SK-N-SH (cell line): Measurements from ENCODE around the gene CHCHD3. TPM values are rescaled to one million over a fixed set of nuclear protein-coding genes. Genes with fewer than 3 reads are reported as not detected.
"Not testable (repeated sequence)": the region's sequence is repeated elsewhere in the genome, so short reads cannot be mapped to it uniquely, and the experiment has no call there.

Source experiments
- CTCF ChIA-PET: fragments of 300-600, 350-600 bp; formaldehyde crosslinking; extraction: SDS; loops from one replicate; lab custom pipeline; 2021; lab: Yijun Ruan, JAX
- POLR2A ChIA-PET: fragments of 350-600 bp; sonication (Branson Sonifier 250); formaldehyde crosslinking; extraction: SDS; loops from one replicate; lab custom pipeline; 2020; ENCODE audit warnings: antibody characterized with exemption, inconsistent platforms; lab: Yijun Ruan, JAX
- DNase-seq: peaks from one replicate; pipeline ENCODE4 v3.0.0; 2012
- H2AFZ ChIP-seq: fragments of 200-600 bp; sonication (generic); 2 replicates; pipeline ENCODE4 v1.8.1; 2016; ENCODE audit warnings: antibody characterized with exemption, mild to moderate bottlenecking, low read depth
- H3F3A ChIP-seq: fragments of 200-600 bp; sonication (generic); replicated peaks from 2 replicates; pipeline ENCODE3; 2016; ENCODE audit warnings: antibody characterized with exemption, mild to moderate bottlenecking; ENCODE audit not compliant: insufficient read depth
- H3K27ac ChIP-seq, 2 experiments: fragments of 200-500 bp in 1 of 2; fragments of 200-600 bp in 1 of 2; sonication (Bioruptor generic) in 1 of 2; sonication (generic), shearing (Covaris generic) in 1 of 2; 2 replicates each; pipeline versions ENCODE4 v1.5.1 to v1.6.1; 2014 to 2016; ENCODE audit warnings: low read depth in 2 of 2, inconsistent platforms in 1 of 2, low read length in 1 of 2, mild to moderate bottlenecking in 1 of 2, mixed read lengths in 1 of 2
- H3K27me3 ChIP-seq: fragments of 200-600 bp; sonication (generic), shearing (Covaris generic); 2 replicates; pipeline ENCODE4 v1.6.1; 2016; ENCODE audit warnings: mixed run types; ENCODE audit not compliant: insufficient read depth
- H3K36me3 ChIP-seq, 2 experiments: fragments of 200-500 bp in 1 of 2; fragments of 200-600 bp in 1 of 2; sonication (Bioruptor generic) in 1 of 2; sonication (generic) in 1 of 2; replicated peaks in 1 of 2; 2 replicates each; pipeline versions ENCODE3 to v1.5.1; 2014 to 2016; ENCODE audit warnings: low read length in 1 of 2, mild to moderate bottlenecking in 1 of 2; ENCODE audit not compliant: insufficient read depth in 2 of 2, control insufficient read depth in 1 of 2
- H3K4me1 ChIP-seq, 2 experiments: fragments of 200-500 bp in 1 of 2; fragments of 200-600 bp in 1 of 2; sonication (Bioruptor generic) in 1 of 2; sonication (generic), shearing (Covaris generic) in 1 of 2; 2 replicates each; pipeline versions ENCODE4 v1.5.1 to v1.6.1; 2014 to 2016; ENCODE audit warnings: low read depth in 1 of 2, low read length in 1 of 2, mixed run types in 1 of 2; ENCODE audit not compliant: insufficient read depth in 2 of 2, control insufficient read depth in 1 of 2
- H3K4me2 ChIP-seq: fragments of 200-600 bp; sonication (generic), shearing (Covaris generic); 2 replicates; pipeline ENCODE4 v1.6.1; 2017; ENCODE audit warnings: mixed run types
- H3K4me3 ChIP-seq, 2 experiments: fragments of 200-500 bp in 1 of 2; fragments of 200-600 bp in 1 of 2; sonication (Bioruptor generic) in 1 of 2; sonication (generic), shearing (Covaris generic) in 1 of 2; 2 replicates each; pipeline versions ENCODE4 v1.5.1 to v1.8.1; 2014 to 2016; ENCODE audit warnings: low read depth in 2 of 2, inconsistent platforms in 1 of 2, low read length in 1 of 2, mild to moderate bottlenecking in 1 of 2, mixed read lengths in 1 of 2, moderate library complexity in 1 of 2
- H3K79me2 ChIP-seq: fragments of 200-600 bp; sonication (generic); 2 replicates; pipeline ENCODE4 v1.8.1; 2017; ENCODE audit warnings: mild to moderate bottlenecking; ENCODE audit not compliant: insufficient read depth
- H3K9ac ChIP-seq: fragments of 200-600 bp; sonication (generic); 2 replicates; pipeline ENCODE4 v1.6.1; 2017; ENCODE audit warnings: mixed run types
- H3K9me2 ChIP-seq: fragments of 200-600 bp; sonication (generic); 2 replicates; pipeline ENCODE4 v1.6.1; 2017; ENCODE audit warnings: mixed run types
- H3K9me3 ChIP-seq: fragments of 200-600 bp; sonication (generic); 2 replicates; pipeline ENCODE4 v1.6.1; 2017; ENCODE audit warnings: mixed run types, mild to moderate bottlenecking, moderate library complexity
- H4K20me1 ChIP-seq: fragments of 200-600 bp; sonication (generic); 2 replicates; pipeline ENCODE4 v1.6.1; 2017; ENCODE audit warnings: mild to moderate bottlenecking, mixed run types; ENCODE audit not compliant: insufficient read depth
- EP300 ChIP-seq, 2 experiments: IDR thresholded peaks; 2 replicates each; pipeline versions ENCODE4 v1.4.0 to v1.6.1; 2012; ENCODE audit warnings: borderline replicate concordance in 1 of 2, low read depth in 1 of 2, low read length in 1 of 2
- EZH2phosphoT487 ChIP-seq: fragments of 200-600 bp; sonication (generic); IDR thresholded peaks from 2 replicates; pipeline ENCODE4 v1.6.1; 2017; ENCODE audit warnings: low read depth, mixed run types, mild to moderate bottlenecking, antibody characterized with exemption, moderate library complexity, borderline replicate concordance
- FOSL2 ChIP-seq: IDR thresholded peaks from 2 replicates; pipeline ENCODE4 v1.4.0; 2012; ENCODE audit warnings: low read depth, mild to moderate bottlenecking, moderate library complexity, borderline replicate concordance
- GATA2 ChIP-seq: sonication (generic); formaldehyde crosslinking; IDR thresholded peaks from 2 replicates; pipeline ENCODE4 v1.5.0; 2020; ENCODE audit warnings: mild to moderate bottlenecking, missing genetic modification reagents
- JUND ChIP-seq: IDR thresholded peaks from 2 replicates; pipeline ENCODE4 v1.4.0; 2012
- POLR2AphosphoS5 ChIP-seq: IDR thresholded peaks from 2 replicates; pipeline ENCODE4 v1.6.1; 2012; ENCODE audit warnings: low read depth, low read length
- RAD21 ChIP-seq: IDR thresholded peaks from 2 replicates; pipeline ENCODE4 v1.6.1; 2012; ENCODE audit warnings: mild to moderate bottlenecking, low read length
- RXRA ChIP-seq: IDR thresholded peaks from 2 replicates; pipeline ENCODE4 v1.4.0; 2012; ENCODE audit warnings: low read depth, mild to moderate bottlenecking, borderline replicate concordance
- TCF12 ChIP-seq: IDR thresholded peaks from 2 replicates; pipeline ENCODE4 v1.4.0; 2012
- TEAD4 ChIP-seq: IDR thresholded peaks from 2 replicates; pipeline ENCODE4 v1.4.0; 2012; ENCODE audit warnings: mild to moderate bottlenecking, borderline replicate concordance; ENCODE audit not compliant: insufficient read depth
- YY1 ChIP-seq: IDR thresholded peaks from 2 replicates; pipeline ENCODE4 v1.4.0; 2012; ENCODE audit warnings: low read depth, mild to moderate bottlenecking
- WGBS: methylation state at CpG from one replicate; pipeline ENCODE4 v1.1.6; 2017; ENCODE audit warnings: low lambda C conversion rate; 5-methylcytosine and 5-hydroxymethylcytosine counted together
- polyA plus RNA-seq, 3 experiments: library from polyadenylated mRNA; depleted of rRNA; stranded (reverse); fragments of >200 nt; gene quantifications; 2 replicates each; pipeline ENCODE4 v1.2.3, GENCODE V29; 2012
- TF ChIP-seq, protein P1 (sequence below): fragments of 200-600 bp; sonication (generic); IDR thresholded peaks from 2 replicates; pipeline ENCODE4 v1.6.1; 2017; ENCODE audit warnings: antibody characterized with exemption, mild to moderate bottlenecking, moderate library complexity
- TF ChIP-seq, protein P2 (sequence below): fragments of 150-350 bp; IDR thresholded peaks from 2 replicates; pipeline ENCODE4 v1.6.1; 2017; ENCODE audit warnings: antibody characterized with exemption, low read length, low read depth, borderline replicate concordance

The CHCHD3 gene
- polyA plus RNA-seq, 1 of the 3 experiments (the other 2 are of a cell fraction) = 97.1 TPM

DNA sequence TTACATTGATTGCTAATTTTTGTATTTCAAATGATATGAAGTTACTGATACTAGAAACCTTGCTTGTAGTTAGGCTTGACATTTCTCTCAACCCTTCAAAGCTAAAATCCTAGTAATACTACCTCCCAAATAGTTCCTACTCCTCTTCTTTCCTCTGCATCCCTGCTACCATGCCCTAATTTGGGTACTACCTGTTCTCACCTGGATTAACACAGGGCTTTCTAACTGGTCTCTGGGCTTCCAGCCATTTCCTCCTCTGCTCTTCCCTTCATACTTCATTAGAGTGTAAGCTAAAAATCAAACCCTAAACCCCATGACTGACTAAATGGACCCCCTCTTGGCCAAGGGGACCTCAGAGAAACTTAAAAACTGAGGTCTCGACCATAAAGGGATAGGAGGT, 112.4 kb downstream of the CHCHD3 start:
- WGBS = 95% methylated on average over 1 of the region's 1 CpG
- no peaks in the 10 kb centered on the region for H3K27me3 ChIP-seq
- H4K20me1 ChIP-seq = 0 out of 2 replicates have a peak, but pooled peaks cover 5% of the 10 kb centered on the region
- H3K9me3 ChIP-seq = no peaks in the 10 kb centered on the region
- H3K79me2 ChIP-seq = peaks cover 37% of the 10 kb centered on the region; the same call in 1 of the 2 replicates
- no peak overlapping the region for H2AFZ ChIP-seq
- no peak overlapping the region for H3K4me3 ChIP-seq
- H3K9me2 ChIP-seq = no peaks in the 10 kb centered on the region
- H3K9ac ChIP-seq = no peak overlapping the region
- POLR2A ChIA-PET = no interaction called here
- peaks cover 4% of the 10 kb centered on the region for H3F3A ChIP-seq
- H3K36me3 ChIP-seq = peaks cover 19 to 32% of the 10 kb centered on the region in 2 experiments
- H3K4me2 ChIP-seq = no peak overlapping the region
- H3K4me1 ChIP-seq = peaks cover 7 to 16% of the 10 kb centered on the region in 2 experiments; a peak in 2 of 4 replicates
- DNase-seq = no peak
- no peak overlapping the region for H3K27ac ChIP-seq
- CTCF ChIA-PET = no interaction called here
- TF ChIP-seq RAD21 (no peak), YY1 (no peak), RXRA (no peak), POLR2AphosphoS5 (no peak)
- TF ChIP-seq, protein P1, sequence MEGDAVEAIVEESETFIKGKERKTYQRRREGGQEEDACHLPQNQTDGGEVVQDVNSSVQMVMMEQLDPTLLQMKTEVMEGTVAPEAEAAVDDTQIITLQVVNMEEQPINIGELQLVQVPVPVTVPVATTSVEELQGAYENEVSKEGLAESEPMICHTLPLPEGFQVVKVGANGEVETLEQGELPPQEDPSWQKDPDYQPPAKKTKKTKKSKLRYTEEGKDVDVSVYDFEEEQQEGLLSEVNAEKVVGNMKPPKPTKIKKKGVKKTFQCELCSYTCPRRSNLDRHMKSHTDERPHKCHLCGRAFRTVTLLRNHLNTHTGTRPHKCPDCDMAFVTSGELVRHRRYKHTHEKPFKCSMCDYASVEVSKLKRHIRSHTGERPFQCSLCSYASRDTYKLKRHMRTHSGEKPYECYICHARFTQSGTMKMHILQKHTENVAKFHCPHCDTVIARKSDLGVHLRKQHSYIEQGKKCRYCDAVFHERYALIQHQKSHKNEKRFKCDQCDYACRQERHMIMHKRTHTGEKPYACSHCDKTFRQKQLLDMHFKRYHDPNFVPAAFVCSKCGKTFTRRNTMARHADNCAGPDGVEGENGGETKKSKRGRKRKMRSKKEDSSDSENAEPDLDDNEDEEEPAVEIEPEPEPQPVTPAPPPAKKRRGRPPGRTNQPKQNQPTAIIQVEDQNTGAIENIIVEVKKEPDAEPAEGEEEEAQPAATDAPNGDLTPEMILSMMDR = no peak
- TF ChIP-seq, protein P2, sequence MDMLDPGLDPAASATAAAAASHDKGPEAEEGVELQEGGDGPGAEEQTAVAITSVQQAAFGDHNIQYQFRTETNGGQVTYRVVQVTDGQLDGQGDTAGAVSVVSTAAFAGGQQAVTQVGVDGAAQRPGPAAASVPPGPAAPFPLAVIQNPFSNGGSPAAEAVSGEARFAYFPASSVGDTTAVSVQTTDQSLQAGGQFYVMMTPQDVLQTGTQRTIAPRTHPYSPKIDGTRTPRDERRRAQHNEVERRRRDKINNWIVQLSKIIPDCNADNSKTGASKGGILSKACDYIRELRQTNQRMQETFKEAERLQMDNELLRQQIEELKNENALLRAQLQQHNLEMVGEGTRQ = no peak

DNA sequence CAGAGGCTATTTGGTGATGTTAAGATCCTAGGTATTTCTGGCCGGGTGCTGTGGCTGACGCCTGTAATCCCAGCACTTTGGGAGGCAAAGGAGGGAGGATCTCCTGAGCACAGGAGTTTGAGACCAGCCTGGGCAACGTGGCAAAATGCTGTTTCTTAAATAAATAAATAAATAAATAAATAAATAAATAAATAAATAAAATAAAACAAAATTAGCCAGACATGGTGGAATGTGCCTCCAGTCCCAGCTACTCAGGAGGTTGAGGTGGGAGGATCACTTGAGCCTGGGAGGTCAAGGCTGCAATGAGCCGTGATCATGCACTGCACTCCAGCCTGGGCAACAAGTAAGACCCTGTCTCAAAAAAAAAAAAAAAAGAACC, 114.4 kb downstream of the CHCHD3 start:
- H2AFZ ChIP-seq, POLR2A ChIA-PET, H3F3A ChIP-seq, H3K9me3 ChIP-seq, H3K9me2 ChIP-seq, H3K9ac ChIP-seq, H3K4me3 ChIP-seq, H4K20me1 ChIP-seq, H3K4me2 ChIP-seq, H3K27me3 ChIP-seq, DNase-seq: not testable (repeated sequence)
- CTCF ChIA-PET = interaction anchor here (0.9 kb wide), 1 partner anchor 21 kb away, joined by 3 read pairs; no protein-coding TSS in a partner anchor
- Histone ChIP-seq H3K79me2 (peaks cover 48% of the 10 kb centered on the region), H3K4me1 (peaks cover 7 to 16% of the 10 kb centered on the region in 2 experiments; a peak in 2 of 4 replicates), H3K36me3 (peaks cover 4 to 13% of the 10 kb centered on the region in 2 experiments), H3K27ac (peak overlapping the region in 1 of 2 experiments; percentile 12; a peak in 2 of 4 replicates)
- 98% methylated on average over 4 of the region's 4 CpGs for WGBS

DNA sequence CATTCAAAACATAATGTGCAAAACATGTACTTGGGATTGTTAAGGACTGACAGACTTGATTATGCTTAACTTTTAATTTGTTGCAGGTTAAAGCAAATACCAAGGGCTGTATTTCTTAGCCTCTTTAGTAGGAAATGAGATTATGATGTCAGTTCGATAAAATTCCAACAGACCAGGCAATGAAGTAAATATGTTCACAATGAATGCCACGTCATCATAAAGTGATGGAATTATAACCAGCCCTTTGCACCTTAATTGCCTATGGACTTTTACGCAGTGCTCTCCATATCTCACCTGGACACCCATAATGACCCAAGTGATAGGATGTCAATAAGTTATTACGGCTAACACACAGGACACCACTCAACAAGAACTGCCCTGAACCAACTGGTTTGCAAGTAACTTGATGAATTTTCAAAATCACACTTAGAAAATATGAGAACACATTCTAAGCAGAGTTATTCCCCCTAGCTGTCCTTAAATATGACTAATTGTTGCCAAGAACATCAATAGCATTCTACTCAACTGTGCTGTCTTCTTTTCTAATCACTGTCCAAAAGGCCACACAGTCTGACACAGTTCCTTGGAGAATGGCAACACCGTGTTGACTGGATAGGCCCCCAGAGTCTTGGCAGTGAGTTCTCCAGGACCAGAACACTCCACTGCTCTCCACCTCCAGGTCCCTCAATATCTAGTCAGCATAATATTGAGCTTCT, 115.0 kb downstream of the CHCHD3 start:
- 84% methylated on average over 5 of the region's 5 CpGs for WGBS
- ChIA-PET POLR2A (no interaction called here), CTCF (interaction anchor here (0.9 kb wide), 1 partner anchor 21 kb away, joined by 3 read pairs; no protein-coding TSS in a partner anchor)
- no peaks in the 10 kb centered on the region for H3K27me3 ChIP-seq
- 0 out of 2 replicates have a peak, but pooled peaks cover 5% of the 10 kb centered on the region for H4K20me1 ChIP-seq
- H2AFZ ChIP-seq = no peak overlapping the region
- peak overlapping the region in 1 of 2 experiments; percentile 12; a peak in 2 of 4 replicates for H3K27ac ChIP-seq
- 0 out of 2 replicates have a peak overlapping the region, but pooled peaks have one; percentile 6 for H3K4me2 ChIP-seq
- H3K4me1 ChIP-seq = peaks cover 7 to 16% of the 10 kb centered on the region in 2 experiments; a peak in 2 of 4 replicates
- H3F3A ChIP-seq = peaks cover 4% of the 10 kb centered on the region
- no peak overlapping the region for H3K4me3 ChIP-seq
- no peaks in the 10 kb centered on the region for H3K9me2 ChIP-seq
- H3K36me3 ChIP-seq = peaks cover 0 to 7% of the 10 kb centered on the region in 2 experiments
- TF ChIP-seq TCF12 = peak; percentile 71
- TF ChIP-seq EZH2phosphoT487 = no peak
- peak; percentile 33; the same call in 1 of the 2 replicates for TF ChIP-seq JUND
- 0 out of 2 replicates have a peak, but pooled peaks have one; percentile 25 for TF ChIP-seq FOSL2
- TF ChIP-seq TEAD4 = peak; percentile 73; the same call in 1 of the 2 replicates
- no peak for TF ChIP-seq GATA2 (CRISPR knock-in tag)
- peak in 1 of 2 experiments; percentile 26; a peak in 1 of 4 replicates for TF ChIP-seq EP300 (IDR thresholded peaks at IDR 0.05; ENCODE audit: borderline replicate concordance in 1 of 2, low read depth in 1 of 2, low read length in 1 of 2)
- no peak for TF ChIP-seq RAD21
- TF ChIP-seq, protein P2 = no peak
- TF ChIP-seq, all 33 proteins: peak for 5
- peaks cover 52% of the 10 kb centered on the region for H3K79me2 ChIP-seq
- H3K9me3 ChIP-seq = no peaks in the 10 kb centered on the region
- no peak overlapping the region for H3K9ac ChIP-seq
- DNase-seq = no peak
